ENCODE measurements around the gene EIF5A. TPM values are rescaled to one million over a fixed set of nuclear protein-coding genes. Genes with fewer than 3 reads are reported as not detected.

Gene EIF5A
- total and polyA plus RNA-seq, 7 donors = 104 to 603 (median 156) TPM

DNA sequence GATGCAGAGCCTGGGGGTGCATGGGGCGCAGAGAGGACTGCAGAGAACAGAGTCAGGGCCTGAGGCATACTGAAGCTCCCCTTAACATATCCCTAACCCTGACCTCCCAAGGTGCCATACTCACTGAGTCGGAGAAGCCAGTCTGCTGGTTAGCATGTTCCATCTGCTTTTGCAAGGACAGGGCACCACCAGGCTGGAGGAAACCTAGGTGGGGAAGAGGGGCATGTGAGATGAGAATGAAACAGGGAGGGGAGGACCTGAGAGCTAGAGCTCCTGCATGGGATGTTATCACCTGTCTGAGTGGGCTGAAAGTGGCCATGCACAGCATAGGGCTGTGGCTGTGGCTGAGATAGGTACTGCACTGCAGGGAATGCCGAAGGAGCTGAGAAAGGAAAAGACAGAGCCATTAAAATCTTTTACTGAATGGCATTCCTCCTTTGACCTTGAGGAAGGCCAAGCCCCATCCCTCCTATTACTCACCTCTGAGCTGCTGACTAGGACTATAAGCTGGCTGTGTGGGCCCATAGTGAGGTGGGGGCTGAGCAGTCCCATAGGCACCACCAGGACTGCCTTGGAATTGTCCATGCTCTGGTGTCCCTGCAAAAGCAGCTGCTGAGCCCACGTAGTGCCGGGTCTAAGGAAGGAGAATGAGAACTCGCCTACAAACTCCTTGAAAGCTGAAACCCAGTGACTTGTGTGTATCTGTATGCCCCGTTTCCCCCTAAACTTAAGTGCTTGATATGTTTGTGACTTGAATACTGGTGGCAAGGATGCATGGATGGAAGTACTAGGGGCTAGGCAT is 5.9 kb downstream of the EIF5A start:
- Histone ChIP-seq H3K4me3 (no peak overlapping the region), H3K36me3 (peaks cover 47 to 69% (median 58%) of the 10 kb centered on the region in 4 donors), H3K27ac (peak overlapping the region in 3 of 4 donors; percentile 95 to 99 (median 96)), H3K9me3 (no peaks in the 10 kb centered on the region), H3K27me3 (no peaks in the 10 kb centered on the region), H3K4me1 (peaks cover 0 to 57% (median 52%) of the 10 kb centered on the region in 4 donors)
- intact Hi-C loops (cut with DNase I) = loop anchor here (10.0 kb wide), 1 partner anchor 822 kb away; no protein-coding TSS in a partner anchor
- TF ChIP-seq POLR2A (IDR thresholded peaks at IDR 0.05) (no peak), EP300 (IDR thresholded peaks at IDR 0.05) (no peak), POLR2AphosphoS5 (IDR thresholded peaks at IDR 0.05) (no peak)
- TF ChIP-seq, protein P1, sequence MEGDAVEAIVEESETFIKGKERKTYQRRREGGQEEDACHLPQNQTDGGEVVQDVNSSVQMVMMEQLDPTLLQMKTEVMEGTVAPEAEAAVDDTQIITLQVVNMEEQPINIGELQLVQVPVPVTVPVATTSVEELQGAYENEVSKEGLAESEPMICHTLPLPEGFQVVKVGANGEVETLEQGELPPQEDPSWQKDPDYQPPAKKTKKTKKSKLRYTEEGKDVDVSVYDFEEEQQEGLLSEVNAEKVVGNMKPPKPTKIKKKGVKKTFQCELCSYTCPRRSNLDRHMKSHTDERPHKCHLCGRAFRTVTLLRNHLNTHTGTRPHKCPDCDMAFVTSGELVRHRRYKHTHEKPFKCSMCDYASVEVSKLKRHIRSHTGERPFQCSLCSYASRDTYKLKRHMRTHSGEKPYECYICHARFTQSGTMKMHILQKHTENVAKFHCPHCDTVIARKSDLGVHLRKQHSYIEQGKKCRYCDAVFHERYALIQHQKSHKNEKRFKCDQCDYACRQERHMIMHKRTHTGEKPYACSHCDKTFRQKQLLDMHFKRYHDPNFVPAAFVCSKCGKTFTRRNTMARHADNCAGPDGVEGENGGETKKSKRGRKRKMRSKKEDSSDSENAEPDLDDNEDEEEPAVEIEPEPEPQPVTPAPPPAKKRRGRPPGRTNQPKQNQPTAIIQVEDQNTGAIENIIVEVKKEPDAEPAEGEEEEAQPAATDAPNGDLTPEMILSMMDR (IDR thresholded peaks at IDR 0.05) = no peak
- DNase-seq = no peak
- WGBS, 2 donors = 82 to 90% methylated on average over 7 of the region's 7 CpGs

DNA sequence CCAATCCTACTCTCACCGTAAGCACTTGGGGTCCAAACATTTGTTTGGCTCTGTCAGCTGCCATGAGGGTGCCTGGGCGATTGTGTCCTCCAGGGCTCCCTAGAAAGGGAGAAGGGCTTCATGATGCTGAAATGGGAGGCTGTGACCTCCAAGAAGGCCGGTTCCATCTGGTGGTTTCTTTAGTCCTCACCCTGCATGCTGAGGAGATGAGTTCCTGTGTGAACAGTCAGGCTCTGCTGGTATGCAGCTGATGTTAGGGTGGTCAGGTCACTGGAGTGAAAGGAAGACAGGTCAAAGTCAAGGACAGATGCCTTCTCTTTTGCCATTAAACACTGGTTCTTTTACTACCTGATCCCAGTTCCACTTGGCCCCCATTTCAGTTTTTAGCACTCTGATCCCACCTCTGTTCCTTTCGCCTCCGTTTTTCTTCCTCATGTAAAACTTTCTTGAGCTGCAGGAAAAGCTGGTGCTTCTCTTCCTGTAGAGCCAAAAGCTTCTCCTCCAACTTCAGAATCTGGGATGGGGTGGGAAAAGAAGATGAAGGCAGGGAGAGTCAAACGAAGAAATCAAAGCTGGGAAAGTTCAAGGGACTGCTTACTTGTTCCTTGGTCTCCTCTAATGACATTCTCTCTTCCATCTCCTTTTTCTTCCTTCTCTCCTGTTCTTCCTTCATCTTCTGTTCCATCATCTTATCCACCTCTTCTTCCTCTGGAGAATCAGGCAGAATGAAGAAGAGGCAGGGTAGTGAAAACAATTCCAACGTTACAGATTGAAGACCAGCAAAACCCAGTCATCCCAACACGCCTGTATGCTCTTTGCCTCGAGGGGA is 6.7 kb downstream of the EIF5A start:
- TF ChIP-seq, protein P1 (IDR thresholded peaks at IDR 0.05) = no peak
- TF ChIP-seq EP300 (IDR thresholded peaks at IDR 0.05) (no peak), POLR2AphosphoS5 (IDR thresholded peaks at IDR 0.05) (no peak), POLR2A (IDR thresholded peaks at IDR 0.05) (no peak)
- peaks cover 0 to 54% (median 45%) of the 10 kb centered on the region in 4 donors for H3K4me1 ChIP-seq
- intact Hi-C loops (cut with DNase I) = loop anchor here (10.0 kb wide), 1 partner anchor 821 kb away; no protein-coding TSS in a partner anchor
- H3K36me3 ChIP-seq = peaks cover 53 to 77% (median 66%) of the 10 kb centered on the region in 4 donors
- peak overlapping the region; percentile 94 to 99 (median 96) for H3K27ac ChIP-seq
- peak overlapping the region; percentile 80 to 89 (median 86) for H3K4me3 ChIP-seq
- no peak for DNase-seq
- 44 to 53% methylated on average over 9 of the region's 9 CpGs for WGBS, 2 donors
- H3K9me3 ChIP-seq = no peaks in the 10 kb centered on the region
- no peaks in the 10 kb centered on the region for H3K27me3 ChIP-seq

DNA sequence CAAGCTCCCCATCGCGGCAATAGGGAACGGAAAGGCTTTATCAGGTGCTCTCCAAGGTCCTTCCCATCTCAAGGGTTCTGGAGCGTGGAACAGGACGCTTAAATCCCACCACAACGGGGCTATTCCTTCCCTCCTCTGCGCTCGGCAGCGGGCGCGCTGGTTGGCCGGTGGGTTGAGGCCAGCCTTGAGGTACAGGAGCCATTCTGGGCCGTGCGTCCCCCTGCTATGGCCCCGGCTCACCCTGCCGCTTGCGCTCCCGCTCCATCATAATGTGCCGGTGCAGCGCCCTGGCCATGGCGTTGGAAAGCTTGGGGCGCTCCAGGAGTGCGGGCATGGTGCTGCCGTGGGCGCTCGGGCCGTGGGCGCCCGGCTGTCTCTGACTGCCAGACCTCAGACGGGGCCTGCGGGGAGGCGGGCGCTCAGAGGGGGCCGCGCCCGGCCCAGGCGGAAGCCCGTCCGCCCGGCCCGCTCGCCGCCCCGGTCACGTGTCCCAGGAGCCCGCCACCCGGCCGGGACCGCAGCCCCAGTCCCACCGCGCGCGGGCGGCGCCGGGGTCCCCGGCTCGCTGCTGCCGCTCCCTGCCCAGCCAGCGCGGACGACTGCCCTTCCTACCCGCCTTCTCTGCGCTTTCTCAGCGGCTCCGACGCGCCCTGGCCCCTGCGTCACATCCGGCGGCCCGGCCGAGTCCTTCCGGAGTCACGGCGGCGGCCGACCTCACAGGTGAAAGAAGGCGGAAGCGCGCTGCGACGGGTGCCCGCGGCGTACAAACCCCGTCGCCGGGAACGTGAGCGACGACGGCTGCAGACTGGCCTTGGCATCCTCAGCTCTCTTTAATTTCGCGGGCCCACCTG is 7.5 kb downstream of the EIF5A start, which contains the start of gene GPS2:
TSS of gene GPS2 (minus strand) at position 642 of the 851 bp plus-strand sequence. CDS start at position 334, 308 bp downstream.
- WGBS, 2 donors = 0 to 1% methylated on average over 95 of the region's 95 CpGs
- Histone ChIP-seq H3K27ac (peak within 1 kb of the TSS; percentile 94 to 99 (median 96)), H3K27me3 (no peaks in the 10 kb centered on the region), H3K4me3 (peak within 1 kb of the TSS; percentile 80 to 89 (median 86)), H3K9me3 (no peaks in the 10 kb centered on the region), H3K36me3 (peaks cover 49 to 77% (median 64%) of the 10 kb centered on the region in 4 donors), H3K4me1 (peaks cover 0 to 45% (median 36%) of the 10 kb centered on the region in 4 donors)
- DNase-seq = peak; percentile 96
- intact Hi-C loops (cut with DNase I) = loop anchor here (1.0 to 10.0 kb wide), 2 partner anchors 14 to 820 kb away; partner anchors contain the start of gene NEURL4
- peak; percentile 92 to 97 (median 94) for TF ChIP-seq POLR2AphosphoS5 (IDR thresholded peaks at IDR 0.05)
- TF ChIP-seq EP300 (IDR thresholded peaks at IDR 0.05) = peak in 1 of 4 donors; percentile 46
- TF ChIP-seq POLR2A (IDR thresholded peaks at IDR 0.05) = peak; percentile 55 to 71
- TF ChIP-seq, protein P1 (IDR thresholded peaks at IDR 0.05) = no peak
